ENCODE data around the gene CYTIP.

DNA sequence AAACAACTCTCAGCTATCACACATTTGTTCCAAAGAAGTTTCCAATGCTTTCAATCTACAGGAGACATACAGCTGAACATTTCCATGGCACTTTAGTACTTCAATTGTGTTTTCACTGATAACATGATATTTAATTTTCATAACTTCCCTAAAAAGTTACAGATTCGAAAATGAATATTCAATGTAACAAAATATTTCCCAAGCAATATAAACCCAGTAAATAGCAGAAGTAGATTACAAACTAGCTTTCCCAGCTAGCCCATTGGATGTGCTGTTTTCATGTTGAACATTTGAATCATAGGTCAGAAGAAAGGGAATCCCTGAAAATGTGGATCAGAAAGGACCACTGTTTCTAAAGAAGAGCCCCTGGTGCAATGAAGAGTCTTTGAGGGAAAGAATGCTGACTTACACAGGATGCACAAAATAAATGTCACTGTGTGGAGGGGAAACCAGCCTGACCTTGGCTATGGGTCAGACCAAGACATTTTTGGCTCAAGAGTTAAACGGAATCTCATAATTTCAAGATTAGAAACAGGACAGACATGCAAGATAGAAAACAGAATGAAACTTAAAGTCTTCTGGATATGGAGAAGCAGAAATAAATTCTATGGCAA is 22.5 kb downstream of the CYTIP start:
- no peak for TF ChIP-seq EZH2 (IDR thresholded peaks at IDR 0.05; ENCODE audit: insufficient read depth, poor library complexity, severe bottlenecking)
- TF ChIP-seq EZH2phosphoT487 (IDR thresholded peaks at IDR 0.05; ENCODE audit: insufficient read depth, low read depth) = no peak
